Liver (tissue), 3 donors: ENCODE results near the gene GMDS.

Source experiments
- ATF3 ChIP-seq: IDR thresholded peaks from 2 replicates; pipeline ENCODE4 v1.6.1; 2016; ENCODE audit warnings: antibody characterized with exemption
- CTCF ChIP-seq: fragments of 150-350 bp; IDR thresholded peaks from 2 replicates; pipeline ENCODE4 v1.5.1; 2017; ENCODE audit warnings: improper control_type of control experiment, low read depth, low read length; ENCODE audit not compliant: missing input control
- FOXA2 ChIP-seq: IDR thresholded peaks from 2 replicates; pipeline ENCODE4 v1.6.1; 2016; ENCODE audit warnings: antibody characterized with exemption
- GABPA ChIP-seq, 2 donors: IDR thresholded peaks in 1 of 2; conservative IDR thresholded peaks in 1 of 2; 2 replicates each; pipeline ENCODE4 v1.6.1; 2016; ENCODE audit warnings: antibody characterized with exemption in 2 of 2, mild to moderate bottlenecking in 1 of 2, moderate library complexity in 1 of 2
- MAX ChIP-seq: IDR thresholded peaks from 2 replicates; pipeline ENCODE4 v1.6.1; 2016; ENCODE audit warnings: antibody characterized with exemption
- RAD21 ChIP-seq, 2 donors: IDR thresholded peaks; 2 replicates each; pipeline ENCODE4 v1.6.1; 2016; ENCODE audit warnings: antibody characterized with exemption in 2 of 2, mild to moderate bottlenecking in 2 of 2
- REST ChIP-seq: IDR thresholded peaks from 2 replicates; pipeline ENCODE4 v1.6.1; 2016; ENCODE audit warnings: antibody characterized with exemption, mild to moderate bottlenecking
- SP1 ChIP-seq: IDR thresholded peaks from 2 replicates; pipeline ENCODE4 v1.6.1; 2018; ENCODE audit warnings: antibody characterized with exemption, mild to moderate bottlenecking
- TAF1 ChIP-seq: conservative IDR thresholded peaks from 2 replicates; pipeline ENCODE4 v1.6.1; 2016; ENCODE audit warnings: antibody characterized with exemption, mild to moderate bottlenecking
- YY1 ChIP-seq: IDR thresholded peaks from 2 replicates; pipeline ENCODE4 v1.6.1; 2016; ENCODE audit warnings: antibody characterized with exemption, mild to moderate bottlenecking
- donor health status: healthy.
- donor health status: healthy.

GRCh38 chr6:1812034-1812433 lies 433.4 kb downstream of the GMDS start:
- TF ChIP-seq YY1 (no peak), MAX (no peak), REST (no peak), CTCF (no peak), FOXA2 (no peak), RAD21 (IDR thresholded peaks at IDR 0.05) (no peak), ATF3 (no peak), SP1 (no peak), TAF1 (no peak), GABPA (IDR thresholded peaks at IDR 0.05 in 1 of 2, conservative IDR thresholded peaks at IDR 0.05 in 1 of 2) (no peak)
